Stimulated activated CD8-positive, alpha-beta memory T cell treated with anti-CD3 and anti-CD28 coated beads, Interleukin-12 subunit alpha, Interleukin-12 subunit beta, amount 100 ng/mL, for 1 hour (primary cell): ENCODE measurements around the gene RNF167.
A peak's percentile ranks its signal among the peaks of the same experiment; 100 is the strongest.
"Not testable (repeated sequence)": the region's sequence is repeated elsewhere in the genome, so short reads cannot be mapped to it uniquely, and the experiment has no call there.

Source experiments
- DNase-seq: peaks from one replicate; pipeline ENCODE4 v3.0.0-alpha.2; 2020; ENCODE audit warnings: low read depth

RNF167 gene

DNA sequence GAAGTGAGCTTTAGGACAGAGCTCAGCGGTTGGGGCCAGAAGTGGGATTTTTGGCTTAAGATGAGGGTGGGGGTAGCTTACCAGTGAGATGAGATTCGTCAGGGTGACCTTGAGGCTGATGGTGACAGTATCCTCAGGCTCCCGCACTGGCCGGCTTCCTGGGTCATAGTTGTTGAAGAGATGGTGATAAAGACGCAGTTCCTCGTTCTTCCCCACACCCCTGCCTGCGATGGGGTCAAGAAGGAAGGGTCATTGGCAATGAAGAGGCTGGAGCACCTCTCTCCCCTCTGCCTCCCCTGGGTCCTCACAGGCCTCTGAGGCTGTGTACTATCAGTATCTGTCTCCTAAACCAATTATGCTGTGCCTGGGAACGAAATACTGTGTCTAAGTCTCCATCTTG, 37.5 kb upstream of the RNF167 start:
- no peak for DNase-seq

GRCh38 chr17:4903051-4903818, 36.8 kb upstream of the RNF167 start, which contains the start of gene CHRNE:
TSS of gene CHRNE (minus strand) at chr17:4903098. CDS start at chr17:4903063, 35 bp downstream.
- DNase-seq, result peak; percentile 68

GRCh38 chr17:4906642-4907041, 33.4 kb upstream of the RNF167 start:
- not testable (repeated sequence) for DNase-seq

DNA sequence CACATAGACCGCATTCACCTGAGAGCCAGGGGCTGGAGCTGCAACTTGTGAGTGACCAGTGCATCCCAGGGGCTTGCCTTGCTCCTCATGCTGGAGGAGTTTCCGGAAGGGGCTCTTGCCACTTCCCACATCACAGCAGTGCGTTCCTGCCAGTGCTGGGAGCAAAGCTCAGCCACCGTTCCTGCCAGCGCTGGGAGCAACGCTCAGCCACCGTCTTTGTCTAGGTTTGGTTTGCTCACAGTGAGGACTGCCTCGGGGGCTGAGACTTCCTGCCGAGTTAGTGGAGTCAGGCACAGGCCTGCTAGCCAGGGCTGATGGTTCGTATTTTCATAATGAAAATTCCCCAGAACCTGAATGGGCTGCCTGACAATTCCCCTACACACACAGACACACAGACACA, 31.8 kb upstream of the RNF167 start:
- no peak for DNase-seq

GRCh38 chr17:4908711-4909496, 31.2 kb upstream of the RNF167 start:
- DNase-seq, result peak; percentile 56

DNA sequence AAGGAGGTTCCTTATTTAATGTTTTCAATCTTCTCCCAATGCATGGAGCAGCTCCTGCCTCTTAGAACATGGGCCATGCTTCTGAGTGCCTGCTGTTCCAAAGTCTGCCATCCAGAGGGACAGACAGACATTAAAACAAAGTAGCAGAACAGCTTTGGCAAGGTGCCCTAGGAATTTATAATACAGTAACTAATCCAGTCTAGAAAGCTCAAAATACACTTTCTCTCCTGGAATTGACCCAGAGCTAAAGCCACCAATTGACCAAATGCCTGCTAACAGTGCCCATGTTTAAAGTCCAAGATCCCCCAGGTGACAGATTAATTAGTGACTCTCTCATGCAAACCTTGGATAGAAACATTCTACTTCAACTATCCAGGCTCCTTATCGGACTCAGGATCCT, 26.1 kb upstream of the RNF167 start:
- DNase-seq, result no peak

- not testable (repeated sequence) for DNase-seq
These were observed 25.5 kb upstream of the RNF167 start for GRCh38 chr17:4914551-4914950.

DNA sequence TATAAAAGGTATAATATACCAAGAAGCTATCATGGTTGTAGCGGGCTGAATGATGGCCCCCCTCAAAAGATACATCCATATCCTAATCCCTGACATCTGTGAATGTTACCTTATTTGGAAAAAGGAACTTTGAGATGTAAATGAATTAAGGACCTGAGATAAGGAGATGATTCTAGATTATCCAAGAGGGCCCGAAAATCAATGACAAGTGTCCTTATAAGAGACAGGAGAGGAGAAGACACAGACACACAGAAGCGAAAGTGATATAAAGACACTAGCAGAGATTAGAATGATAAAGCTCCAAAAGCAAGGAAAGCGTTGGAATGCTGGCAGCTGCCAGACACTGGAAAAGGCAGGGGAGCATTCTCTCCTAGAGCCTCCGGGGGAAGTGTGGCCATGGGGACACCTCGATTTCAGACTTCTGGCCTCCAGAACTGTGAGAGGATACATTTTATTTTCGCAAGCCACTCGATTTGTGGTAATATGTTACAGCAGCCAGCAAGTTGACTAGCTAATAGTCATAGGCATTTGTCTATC, 20.5 kb upstream of the RNF167 start:
- no peak for DNase-seq

DNA sequence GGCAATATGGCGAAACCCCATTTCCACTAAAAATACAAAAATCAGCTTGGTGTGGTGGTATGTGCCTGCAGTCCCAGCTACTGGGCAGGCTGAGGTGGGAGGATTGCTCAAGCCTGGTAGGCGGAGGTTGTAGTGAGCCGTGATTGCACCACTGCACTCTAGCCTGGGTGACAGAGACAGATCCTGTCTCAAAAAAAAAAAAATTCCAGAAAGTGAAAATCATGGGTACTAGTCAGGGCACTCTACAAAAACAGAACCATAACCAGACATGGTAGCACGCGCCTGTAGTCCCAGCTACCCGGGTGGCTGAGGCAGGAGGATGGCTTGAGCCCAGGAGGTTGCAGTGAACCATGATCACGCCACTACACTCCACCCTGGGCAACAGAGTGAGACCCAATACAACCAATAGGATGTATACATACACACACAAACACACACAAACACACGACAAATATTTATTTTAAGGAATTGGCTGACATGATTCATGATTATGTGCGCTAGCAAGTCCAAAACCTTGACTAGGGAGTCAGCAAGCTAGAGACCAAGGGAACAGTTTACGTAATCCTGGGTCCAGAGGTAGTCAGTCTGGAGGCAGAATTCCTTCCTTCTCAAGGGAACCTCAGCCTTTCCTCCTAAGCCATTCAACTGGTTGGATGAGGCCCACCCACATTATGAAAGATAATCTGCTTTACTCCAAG, 19.6 kb upstream of the RNF167 start:
- no peak for DNase-seq

GRCh38 chr17:4921320-4921719, 18.7 kb upstream of the RNF167 start:
- DNase-seq, result no peak

DNA sequence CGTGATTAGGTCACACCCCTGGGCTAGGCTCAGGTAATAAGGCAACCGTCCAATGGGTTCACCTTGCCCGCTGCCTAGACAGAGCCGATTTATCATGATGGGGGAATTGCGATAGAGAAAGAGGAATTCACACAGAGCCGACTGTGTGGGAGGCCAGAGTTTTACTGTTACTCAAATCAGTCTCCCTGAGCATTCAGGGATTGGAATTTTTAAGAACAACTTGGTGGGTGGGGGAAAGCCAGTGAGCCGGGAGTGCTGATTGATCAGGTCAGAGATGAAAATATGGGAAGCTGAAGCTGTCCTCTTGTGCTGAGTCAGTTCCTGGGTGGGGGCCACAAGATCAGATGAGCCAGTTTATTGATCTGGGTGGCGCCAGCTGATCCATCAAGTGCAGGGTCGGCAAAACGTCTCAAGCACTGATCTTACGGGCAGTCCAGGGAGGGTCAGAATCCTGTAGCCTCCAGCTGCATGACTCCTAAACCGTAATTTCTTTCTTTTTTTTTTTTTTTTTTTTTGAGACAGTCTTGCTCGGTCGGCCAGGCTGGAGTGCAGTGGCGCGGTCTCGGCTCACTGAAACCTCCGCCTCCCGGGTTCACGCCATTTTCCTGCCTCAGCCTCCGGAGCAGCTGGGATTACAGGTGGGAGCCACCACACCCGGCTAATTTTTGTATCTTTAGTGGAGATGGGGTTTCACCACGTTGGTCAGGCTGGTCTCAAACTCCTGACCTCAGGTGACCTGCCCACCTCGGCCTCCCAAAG, 13.3 kb upstream of the RNF167 start:
- not testable (repeated sequence) for DNase-seq

DNA sequence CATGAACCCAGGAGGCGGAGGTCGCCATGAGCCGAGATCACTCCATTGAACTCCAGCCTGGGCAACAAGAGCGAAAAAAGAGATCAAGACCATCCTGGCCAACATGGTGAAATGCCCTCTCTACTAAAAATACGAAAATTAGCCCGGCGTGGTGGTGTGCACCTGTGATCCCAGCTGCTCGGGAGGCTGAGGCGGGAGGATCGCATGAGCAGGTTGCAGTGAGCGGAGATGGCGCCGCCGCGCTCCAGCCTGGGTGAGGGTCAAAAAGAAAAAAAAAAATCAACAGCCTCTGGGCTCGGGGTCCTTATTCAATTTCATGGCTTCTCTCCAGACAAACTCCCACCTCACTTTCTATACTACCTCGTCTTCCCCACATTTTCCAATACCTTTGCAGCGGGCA, 11.2 kb upstream of the RNF167 start:
- DNase-seq, result no peak

DNA sequence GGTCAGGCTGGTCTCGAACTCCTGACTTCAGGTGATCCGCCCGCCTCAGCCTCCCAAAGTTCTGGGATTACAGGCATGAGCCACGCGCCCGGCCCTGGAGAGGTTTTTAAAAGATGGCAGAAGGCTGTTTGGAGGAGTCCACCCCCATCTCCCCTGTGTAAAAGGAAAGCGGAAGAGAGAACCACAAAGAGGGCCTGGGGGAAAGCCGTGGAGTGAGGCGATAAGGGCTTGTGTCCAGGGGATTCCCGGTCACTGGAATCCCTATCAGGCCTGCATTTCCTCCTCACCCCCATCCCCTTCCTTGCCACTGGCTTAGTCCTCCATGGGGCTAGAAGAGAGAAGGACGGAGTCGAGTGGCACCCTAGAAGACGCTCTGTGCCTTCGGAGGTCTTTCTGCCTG, 8.1 kb upstream of the RNF167 start, which contains the start of gene GP1BA:
Gene GP1BA, plus strand, starts transcription at position 315 of the 400 bp plus-strand sequence. CDS start 328 bp downstream, outside the sequence.
- DNase-seq, result no peak

GRCh38 chr17:4932756-4933155, 7.3 kb upstream of the RNF167 start:
- no peak for DNase-seq

GRCh38 chr17:4933646-4934045, 6.4 kb upstream of the RNF167 start:
- DNase-seq, result no peak

GRCh38 chr17:4934173-4934979, 5.7 kb upstream of the RNF167 start:
- DNase-seq, result no peak

DNA sequence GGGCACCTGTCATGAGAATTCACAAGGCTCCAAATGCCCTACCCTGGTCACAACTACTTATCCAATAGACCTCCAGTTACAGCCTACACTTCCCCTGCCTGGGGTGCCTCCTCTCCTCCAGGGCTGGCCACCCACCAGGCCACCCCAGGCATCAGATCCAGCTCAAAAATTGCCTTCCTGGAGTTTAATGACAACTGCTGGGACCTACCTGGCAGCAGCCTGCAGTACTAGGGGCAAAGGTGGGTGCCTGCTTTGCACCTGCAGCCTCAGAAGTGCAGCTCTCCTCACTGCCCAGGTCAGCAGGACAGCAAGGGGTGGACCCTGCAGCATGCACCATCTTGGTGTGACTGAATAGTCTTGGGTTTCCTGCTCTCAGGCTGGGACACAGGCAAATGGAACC, 4.4 kb upstream of the RNF167 start:
- no peak for DNase-seq

DNA sequence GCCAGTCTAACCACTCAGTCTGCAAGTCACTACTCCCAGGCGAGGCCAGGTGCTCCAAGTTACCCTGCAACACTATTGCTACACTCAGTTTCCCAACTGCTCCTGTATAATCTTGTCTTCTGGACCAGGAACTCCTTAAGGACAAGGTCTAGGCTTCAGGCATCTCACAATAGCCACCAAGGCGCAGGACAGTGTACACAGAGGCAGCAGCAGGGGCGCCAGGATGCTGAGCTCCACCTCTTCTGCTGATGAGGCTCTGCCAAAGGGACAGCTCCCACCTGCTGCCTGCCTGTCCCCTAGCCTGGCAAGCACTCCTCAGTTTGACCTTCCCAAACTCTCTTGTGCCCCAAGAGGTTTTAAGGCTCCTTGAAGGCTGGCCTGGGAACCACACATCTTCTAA, 3.6 kb upstream of the RNF167 start:
- no peak for DNase-seq

DNA sequence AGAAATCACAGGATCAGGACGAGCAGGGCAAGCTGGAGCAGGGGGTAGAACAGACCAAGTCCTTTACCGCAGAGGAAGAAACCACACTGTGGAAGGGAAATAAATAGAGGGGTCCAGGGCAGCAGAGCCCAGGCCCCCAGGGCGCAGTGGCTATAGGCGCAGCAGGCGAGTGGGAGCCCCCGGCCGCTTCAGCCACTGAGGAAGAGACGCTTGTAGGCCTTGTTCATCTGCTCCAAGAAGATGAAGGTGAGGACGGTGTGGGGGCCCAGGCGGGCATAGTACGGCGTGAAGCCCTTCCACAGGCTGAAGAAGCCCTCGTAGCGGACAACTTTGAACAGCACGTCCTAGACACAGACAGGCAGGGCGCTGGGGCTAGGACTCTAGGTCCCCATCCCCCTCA, 2.5 kb upstream of the RNF167 start:
- DNase-seq, result no peak

DNA sequence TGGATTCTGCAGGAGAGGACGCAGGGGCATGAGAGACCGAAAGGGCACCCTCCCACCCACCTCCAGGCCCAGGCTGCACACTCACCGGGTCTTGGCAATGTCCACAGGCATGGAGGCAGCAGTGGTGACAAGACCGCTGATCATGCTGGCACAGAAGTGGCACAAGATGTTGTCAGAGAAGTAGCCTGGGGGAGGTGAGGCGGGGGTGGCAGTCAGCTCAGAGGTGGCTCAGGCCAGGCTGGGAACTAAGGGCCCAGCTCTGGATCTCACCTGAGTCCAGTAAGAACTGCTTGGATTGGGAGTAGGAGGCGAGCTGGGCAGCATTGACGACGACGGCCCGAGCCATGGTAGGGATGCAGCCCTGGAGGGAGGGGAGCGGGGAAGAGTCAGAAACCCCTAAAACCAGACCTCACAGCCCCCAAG, 2.0 kb upstream of the RNF167 start:
- DNase-seq, result no peak
